KOPT-K1 (cell line): ENCODE data around the gene PPP1R9A.

Experiments used
- H3K27ac ChIP-seq: fragments of 200-600 bp; sonication (generic); 2 replicates; pipeline ENCODE4 v1.5.1; 2016; ENCODE audit warnings: antibody characterized with exemption, mild to moderate bottlenecking, low read depth, low read length; ENCODE audit not compliant: poor library complexity, severe bottlenecking
- H3K36me3 ChIP-seq: fragments of 200-600 bp; sonication (generic); 2 replicates; pipeline ENCODE4 v1.5.1; 2017; ENCODE audit warnings: antibody characterized with exemption, mild to moderate bottlenecking, low read length, moderate library complexity; ENCODE audit not compliant: insufficient read depth
- H3K9me3 ChIP-seq: fragments of 200-600 bp; sonication (generic); 2 replicates; pipeline ENCODE4 v1.5.1; 2017; ENCODE audit warnings: antibody characterized with exemption, low read length, mild to moderate bottlenecking; ENCODE audit not compliant: insufficient read depth, poor library complexity, severe bottlenecking

Gene PPP1R9A

GRCh38 chr7:95026421-95027072 is 119.2 kb downstream of the PPP1R9A start:
- Histone ChIP-seq H3K9me3 (peaks cover 5% of the 10 kb centered on the region), H3K27ac (no peak overlapping the region), H3K36me3 (no peaks in the 10 kb centered on the region)

- Histone ChIP-seq H3K27ac (no peak overlapping the region), H3K36me3 (no peaks in the 10 kb centered on the region), H3K9me3 (peaks cover 5% of the 10 kb centered on the region)
Observed at GRCh38 chr7:95027234-95027872, 120.0 kb downstream of the PPP1R9A start.

GRCh38 chr7:95028683-95029082 is 121.3 kb downstream of the PPP1R9A start:
- H3K9me3 ChIP-seq, result peaks cover 5% of the 10 kb centered on the region
- H3K27ac ChIP-seq, result no peak overlapping the region
- no peaks in the 10 kb centered on the region for H3K36me3 ChIP-seq

- H3K27ac ChIP-seq, result no peak overlapping the region
- H3K36me3 ChIP-seq, result no peaks in the 10 kb centered on the region
- H3K9me3 ChIP-seq, result no peaks in the 10 kb centered on the region
Observed at GRCh38 chr7:95035295-95035694, 127.9 kb downstream of the PPP1R9A start.

- H3K36me3 ChIP-seq, result no peaks in the 10 kb centered on the region
- no peaks in the 10 kb centered on the region for H3K9me3 ChIP-seq
Observed at GRCh38 chr7:95041031-95041430, 133.6 kb downstream of the PPP1R9A start.

DNA sequence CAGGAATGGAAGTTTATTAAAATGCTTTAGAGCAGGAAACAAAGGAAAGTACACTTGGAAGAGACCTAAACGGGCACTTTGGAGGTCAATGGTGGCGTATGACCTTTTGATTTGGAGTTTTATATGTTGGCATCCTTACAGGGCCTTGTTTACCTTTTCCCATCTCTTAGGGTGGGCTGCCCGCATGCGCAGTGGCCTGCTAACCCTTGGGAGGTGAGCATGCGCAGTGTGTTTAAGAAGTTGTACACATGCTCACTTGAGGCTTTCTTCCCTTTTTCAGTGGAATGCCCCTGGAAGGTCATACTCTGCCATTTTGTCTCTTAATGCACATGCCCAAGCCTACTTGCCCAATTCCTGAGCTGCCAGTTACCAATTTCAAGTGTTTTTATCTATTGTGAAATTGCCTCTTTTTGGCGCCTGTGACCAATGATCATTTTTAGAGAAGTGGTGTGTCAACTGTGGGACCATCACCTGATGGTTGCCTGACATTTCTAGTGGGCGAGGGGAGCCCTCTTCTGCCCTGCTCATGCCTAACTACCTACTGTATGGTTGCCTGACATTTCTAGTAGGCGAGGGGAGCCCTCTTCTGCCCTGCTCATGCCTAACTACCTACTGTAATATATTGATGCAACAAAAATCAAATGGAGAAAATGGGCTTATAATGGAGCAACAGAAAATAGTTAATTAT is 138.0 kb downstream of the PPP1R9A start:
- Histone ChIP-seq H3K27ac (no peak overlapping the region), H3K9me3 (no peaks in the 10 kb centered on the region), H3K36me3 (no peaks in the 10 kb centered on the region)

More at GRCh38 chr7:95041031-95041430, 133.6 kb downstream of the PPP1R9A start:
- H3K27ac ChIP-seq, result no peak overlapping the region

GRCh38 chr7:95046494-95047240 is 139.3 kb downstream of the PPP1R9A start:
- Histone ChIP-seq H3K27ac (no peak overlapping the region), H3K9me3 (no peaks in the 10 kb centered on the region), H3K36me3 (no peaks in the 10 kb centered on the region)

- no peak overlapping the region for H3K27ac ChIP-seq
- H3K36me3 ChIP-seq, result no peaks in the 10 kb centered on the region
- no peaks in the 10 kb centered on the region for H3K9me3 ChIP-seq
Observed at GRCh38 chr7:95047291-95047690, 139.9 kb downstream of the PPP1R9A start.

DNA sequence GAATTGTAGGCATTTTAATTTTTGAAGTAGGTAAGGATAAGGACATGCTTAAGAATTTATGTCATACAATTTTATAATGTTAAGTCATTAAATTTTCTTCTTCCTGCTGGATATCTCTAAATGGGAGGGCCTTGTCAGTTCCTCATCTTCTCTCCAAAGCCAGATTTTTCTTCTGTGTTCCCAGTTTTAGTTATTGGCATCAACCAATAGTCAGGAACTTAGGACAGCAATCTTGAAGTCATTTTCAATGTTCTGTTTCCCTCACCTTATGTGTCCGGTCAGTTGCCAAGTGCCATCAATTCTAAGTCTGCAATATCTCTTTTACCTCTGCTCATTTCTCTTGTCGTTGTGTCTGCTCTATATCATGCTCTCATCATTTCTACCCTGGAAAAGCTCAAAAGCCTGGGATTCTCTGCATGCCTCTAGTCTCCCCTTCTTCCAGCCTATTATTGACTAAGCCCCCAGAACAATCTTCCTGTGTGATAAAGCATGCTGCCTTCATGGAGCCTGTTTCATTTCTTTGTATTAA is 145.2 kb downstream of the PPP1R9A start:
- Histone ChIP-seq H3K36me3 (no peaks in the 10 kb centered on the region), H3K9me3 (no peaks in the 10 kb centered on the region), H3K27ac (no peak overlapping the region)

GRCh38 chr7:95054386-95054785 is 147.0 kb downstream of the PPP1R9A start:
- no peaks in the 10 kb centered on the region for H3K36me3 ChIP-seq
- H3K9me3 ChIP-seq, result no peaks in the 10 kb centered on the region
- H3K27ac ChIP-seq, result no peak overlapping the region

- H3K36me3 ChIP-seq, result no peaks in the 10 kb centered on the region
- no peak overlapping the region for H3K27ac ChIP-seq
Observed at GRCh38 chr7:95055295-95055694, 147.9 kb downstream of the PPP1R9A start.

DNA sequence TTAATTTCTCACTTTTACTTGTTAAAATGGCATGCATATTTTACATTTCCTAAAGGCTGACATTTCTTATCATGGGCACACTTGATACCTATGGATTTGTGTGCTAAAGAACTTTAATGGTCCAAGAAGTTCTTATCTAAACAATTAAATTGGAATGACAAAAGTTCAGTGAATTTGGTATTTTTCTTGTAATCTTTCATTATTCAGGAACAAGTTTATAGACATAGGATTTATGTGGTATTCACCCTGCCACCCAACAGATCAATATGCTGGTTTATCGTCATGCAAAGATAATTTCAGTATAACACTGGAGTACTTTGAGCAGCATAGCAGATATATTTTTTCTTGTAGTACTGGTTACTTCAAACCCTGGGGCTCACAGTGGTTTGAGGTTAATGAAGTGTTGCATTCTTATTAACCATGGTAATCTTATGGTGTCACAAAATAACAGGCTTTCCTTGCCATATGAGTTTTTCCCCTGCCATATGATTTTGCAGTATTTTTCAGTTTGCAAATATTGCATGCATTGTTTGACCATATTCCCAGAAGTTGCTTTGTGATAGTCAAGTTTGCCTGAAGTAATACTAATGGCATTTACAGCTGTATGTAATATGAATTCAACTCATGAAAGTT is 148.8 kb downstream of the PPP1R9A start:
- Histone ChIP-seq H3K27ac (no peak overlapping the region), H3K9me3 (no peaks in the 10 kb centered on the region), H3K36me3 (no peaks in the 10 kb centered on the region)

More at GRCh38 chr7:95055295-95055694, 147.9 kb downstream of the PPP1R9A start:
- H3K9me3 ChIP-seq, result no peaks in the 10 kb centered on the region

DNA sequence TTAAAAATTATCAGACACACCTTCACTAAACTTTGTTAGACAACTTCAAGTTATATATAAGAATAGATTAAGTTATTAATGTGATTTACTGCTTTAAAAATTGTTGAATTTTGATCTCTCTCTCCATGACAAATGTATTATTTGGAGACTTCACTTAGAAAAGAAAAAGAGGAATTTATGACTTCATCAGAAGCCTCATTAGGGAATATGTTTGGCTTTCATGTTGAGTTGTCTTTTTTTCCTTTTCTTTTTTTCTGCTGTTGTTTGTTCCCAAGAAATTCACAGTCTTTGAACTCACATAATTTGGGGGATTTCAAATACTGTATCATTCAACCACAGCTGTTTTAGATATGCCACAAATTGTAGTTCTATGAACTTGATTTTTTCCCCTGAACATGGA is 149.5 kb downstream of the PPP1R9A start:
- Histone ChIP-seq H3K27ac (no peak overlapping the region), H3K9me3 (no peaks in the 10 kb centered on the region), H3K36me3 (no peaks in the 10 kb centered on the region)

GRCh38 chr7:95059842-95060313 is 152.5 kb downstream of the PPP1R9A start:
- no peaks in the 10 kb centered on the region for H3K9me3 ChIP-seq
- H3K27ac ChIP-seq, result no peak overlapping the region
- H3K36me3 ChIP-seq, result no peaks in the 10 kb centered on the region
